Muscle layer of colon (tissue), 2 donors: ENCODE measurements around the gene SMG5.

ENCODE experiments used
- H3K27ac ChIP-seq: one replicate; pipeline ENCODE4 v1.7.0; 2013; ENCODE audit warnings: low read depth, mild to moderate bottlenecking, low read length, moderate library complexity
- H3K27me3 ChIP-seq, 2 donors: one replicate each; pipeline ENCODE4 v1.7.0; 2013; ENCODE audit warnings: low read length in 2 of 2, mild to moderate bottlenecking in 2 of 2; ENCODE audit not compliant: insufficient read depth in 2 of 2, control insufficient read depth in 1 of 2
- H3K36me3 ChIP-seq: one replicate; pipeline ENCODE4 v1.7.0; 2013; ENCODE audit warnings: mild to moderate bottlenecking, low read length; ENCODE audit not compliant: insufficient read depth
- H3K4me1 ChIP-seq: one replicate; pipeline ENCODE4 v1.7.0; 2013; ENCODE audit warnings: mild to moderate bottlenecking, low read length; ENCODE audit not compliant: insufficient read depth
- H3K4me3 ChIP-seq, 2 donors: one replicate each; pipeline ENCODE4 v1.7.0; 2013; ENCODE audit warnings: low read length in 2 of 2, low read depth in 1 of 2, mild to moderate bottlenecking in 1 of 2, moderate library complexity in 1 of 2
- H3K9ac ChIP-seq: one replicate; pipeline ENCODE4 v1.7.0; 2013; ENCODE audit warnings: low read length
- H3K9me3 ChIP-seq: one replicate; pipeline ENCODE4 v1.7.0; 2013; ENCODE audit warnings: mild to moderate bottlenecking, low read length
- donor health status: abdominal sarcoma.
- donor health status: Adenocarcinoma of cecum.

The SMG5 gene

DNA sequence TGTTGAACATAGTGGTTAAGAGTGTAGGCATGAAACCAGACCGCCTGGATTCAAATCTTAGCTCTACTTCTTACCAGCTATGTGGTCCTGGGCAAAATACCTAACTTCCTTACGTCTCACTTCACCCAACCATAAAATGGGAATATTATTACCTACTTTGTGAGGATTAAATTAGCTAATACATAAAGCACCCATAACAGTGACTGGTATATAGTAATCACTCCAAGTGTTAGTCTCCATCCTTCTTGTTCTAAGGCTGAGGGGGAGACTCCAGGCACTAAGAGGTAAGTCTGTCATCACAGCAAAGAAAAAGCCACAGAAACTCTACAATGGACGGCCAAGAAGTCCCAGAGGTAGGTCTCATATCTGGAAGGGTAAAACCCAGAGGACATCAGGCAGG is 2.8 kb downstream of the SMG5 start:
- H3K27ac ChIP-seq, result no peak overlapping the region
- H3K4me3 ChIP-seq, result no peak overlapping the region
- H3K9me3 ChIP-seq, result no peaks in the 10 kb centered on the region
- peaks cover 38% of the 10 kb centered on the region for H3K36me3 ChIP-seq
- H3K4me1 ChIP-seq, result peaks cover 22% of the 10 kb centered on the region
- H3K27me3 ChIP-seq, result no peaks in the 10 kb centered on the region
- H3K9ac ChIP-seq, result no peak overlapping the region

DNA sequence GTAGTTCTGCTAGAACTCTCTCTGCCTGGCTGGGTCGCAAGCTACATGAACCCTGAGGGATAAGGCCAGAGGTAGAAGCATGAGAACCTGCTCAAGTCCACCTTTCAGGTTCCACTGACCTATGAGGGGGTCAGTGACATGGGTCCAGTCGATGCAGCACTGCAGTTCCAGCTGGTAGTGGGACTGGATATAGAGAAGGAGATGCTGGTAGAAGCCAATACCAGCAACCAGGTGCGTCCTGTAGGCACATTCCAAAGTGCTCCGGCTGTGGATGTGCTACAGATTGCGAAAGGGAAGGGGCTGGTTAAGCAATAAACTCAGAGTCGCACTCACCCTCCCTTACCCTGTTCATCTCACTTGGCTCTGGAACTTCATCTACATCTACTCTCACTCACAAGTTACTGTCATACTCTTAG is 5.7 kb downstream of the SMG5 start:
- Histone ChIP-seq H3K4me1 (peaks cover 12% of the 10 kb centered on the region), H3K36me3 (peaks cover 67% of the 10 kb centered on the region), H3K27me3 (no peaks in the 10 kb centered on the region), H3K4me3 (no peak overlapping the region), H3K9me3 (no peaks in the 10 kb centered on the region), H3K9ac (no peak overlapping the region), H3K27ac (no peak overlapping the region)

DNA sequence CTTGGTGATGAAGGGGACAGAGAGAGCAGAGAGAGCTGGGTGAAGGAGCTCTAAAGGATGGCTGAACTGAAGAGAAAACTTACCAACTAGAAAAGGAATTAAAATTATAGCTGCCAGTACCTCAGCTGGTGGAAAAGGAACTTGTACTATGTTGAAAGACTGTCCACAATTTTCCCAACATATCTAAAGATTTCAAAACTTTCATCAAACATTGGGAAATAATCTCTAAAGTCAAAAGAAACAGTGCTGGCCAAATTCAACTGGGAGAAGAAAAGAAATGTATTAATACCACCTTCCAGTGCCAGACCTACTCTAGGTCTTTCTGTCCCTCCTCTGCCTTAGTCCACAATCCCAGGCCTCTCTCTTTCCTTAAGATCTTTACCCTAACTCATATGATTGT is 6.1 kb downstream of the SMG5 start:
- H3K27ac ChIP-seq, result no peak overlapping the region
- H3K4me1 ChIP-seq, result peaks cover 8% of the 10 kb centered on the region
- no peaks in the 10 kb centered on the region for H3K27me3 ChIP-seq
- H3K36me3 ChIP-seq, result peaks cover 70% of the 10 kb centered on the region
- H3K4me3 ChIP-seq, result no peak overlapping the region
- no peak overlapping the region for H3K9ac ChIP-seq
- no peaks in the 10 kb centered on the region for H3K9me3 ChIP-seq

DNA sequence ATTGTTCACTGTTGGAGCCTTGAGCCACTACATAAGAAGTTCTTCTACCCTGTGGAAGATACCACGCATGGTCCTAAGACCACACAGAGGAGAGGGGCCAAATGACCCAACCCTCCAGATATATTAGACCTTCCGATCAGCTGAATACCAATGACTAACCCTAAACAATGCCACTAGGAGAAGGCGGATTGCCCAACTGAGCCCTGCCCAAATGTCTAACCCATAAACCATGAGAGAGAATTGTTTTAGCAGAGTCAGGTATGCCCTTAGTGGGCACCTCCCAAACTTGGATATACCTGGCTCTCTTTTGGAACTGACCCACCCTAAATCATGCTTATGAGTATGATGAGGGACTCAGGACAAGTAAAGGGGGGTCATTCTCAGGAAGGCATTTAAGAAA is 12.3 kb downstream of the SMG5 start:
- H3K4me3 ChIP-seq, result no peak overlapping the region
- H3K4me1 ChIP-seq, result no peaks in the 10 kb centered on the region
- no peaks in the 10 kb centered on the region for H3K9me3 ChIP-seq
- H3K27ac ChIP-seq, result no peak overlapping the region
- H3K36me3 ChIP-seq, result peaks cover 79% of the 10 kb centered on the region
- H3K9ac ChIP-seq, result no peak overlapping the region
- H3K27me3 ChIP-seq, result no peaks in the 10 kb centered on the region

DNA sequence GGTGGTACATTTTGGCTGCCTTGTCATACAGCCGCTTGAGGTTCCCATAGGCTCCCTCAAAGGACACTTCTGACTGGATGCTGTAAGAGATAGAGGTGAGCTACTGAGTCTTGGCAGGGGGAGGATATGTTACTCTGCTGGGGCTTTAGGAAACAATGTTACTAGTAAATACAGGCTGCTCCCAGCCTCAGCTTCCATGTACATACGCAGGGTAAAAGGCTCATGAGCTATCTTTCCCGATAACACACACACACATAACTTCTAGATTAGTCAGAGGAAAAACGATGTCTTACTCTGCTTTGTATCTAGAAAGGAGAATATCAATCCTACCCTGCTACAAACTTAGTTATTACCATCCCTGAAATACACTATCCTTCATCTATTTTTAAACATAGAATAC is 14.3 kb downstream of the SMG5 start:
- Histone ChIP-seq H3K36me3 (peaks cover 75% of the 10 kb centered on the region), H3K4me3 (no peak overlapping the region), H3K27ac (no peak overlapping the region), H3K9me3 (no peaks in the 10 kb centered on the region), H3K27me3 (no peaks in the 10 kb centered on the region), H3K9ac (no peak overlapping the region), H3K4me1 (no peaks in the 10 kb centered on the region)

DNA sequence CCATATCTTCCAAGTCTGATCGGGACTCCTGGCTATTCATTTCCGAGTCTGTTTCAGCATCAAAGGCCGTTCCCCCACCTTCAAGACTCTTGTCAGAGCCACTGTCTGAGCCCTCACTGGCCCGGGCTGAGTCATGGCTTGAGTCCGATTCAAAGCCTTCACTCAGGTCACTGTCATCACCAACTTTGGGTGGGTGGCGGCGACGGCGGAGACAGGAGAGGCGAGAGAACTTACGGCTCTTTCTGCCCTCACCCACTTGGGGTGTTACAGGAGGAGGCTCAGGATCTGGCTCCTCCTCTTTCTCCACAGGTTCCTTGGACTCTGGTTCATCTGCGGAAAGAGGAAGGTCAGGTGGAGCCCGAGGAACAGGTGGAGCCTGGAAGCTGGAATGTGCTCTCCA is 16.6 kb downstream of the SMG5 start:
- Histone ChIP-seq H3K9me3 (no peaks in the 10 kb centered on the region), H3K36me3 (peaks cover 71% of the 10 kb centered on the region), H3K27me3 (no peaks in the 10 kb centered on the region)

DNA sequence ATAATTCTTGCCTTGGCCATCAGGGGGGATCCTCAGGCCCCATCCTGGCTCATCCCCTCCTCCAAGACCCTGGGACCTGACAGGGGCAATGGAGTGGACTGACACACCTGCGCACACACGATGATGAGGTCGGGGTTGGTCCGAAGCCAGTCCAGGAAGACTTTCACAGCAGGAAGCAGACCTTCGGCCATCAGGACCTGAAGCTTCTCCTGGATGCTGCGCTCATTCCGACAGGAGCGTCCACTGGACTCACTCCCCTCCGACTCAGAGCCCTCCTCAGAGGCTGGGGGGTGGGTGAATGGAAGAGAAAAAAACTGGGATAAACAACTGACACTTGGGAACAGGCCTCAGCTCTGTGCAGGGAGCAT is 19.4 kb downstream of the SMG5 start:
- Histone ChIP-seq H3K36me3 (peaks cover 84% of the 10 kb centered on the region), H3K9me3 (no peaks in the 10 kb centered on the region), H3K9ac (no peak overlapping the region), H3K27ac (no peak overlapping the region), H3K4me1 (no peaks in the 10 kb centered on the region), H3K4me3 (no peak overlapping the region), H3K27me3 (no peaks in the 10 kb centered on the region)

More for the DNA sequence above, 16.6 kb downstream of the SMG5 start:
- H3K4me3 ChIP-seq, result no peak overlapping the region
- no peak overlapping the region for H3K9ac ChIP-seq
- no peak overlapping the region for H3K27ac ChIP-seq
- H3K4me1 ChIP-seq, result no peaks in the 10 kb centered on the region

DNA sequence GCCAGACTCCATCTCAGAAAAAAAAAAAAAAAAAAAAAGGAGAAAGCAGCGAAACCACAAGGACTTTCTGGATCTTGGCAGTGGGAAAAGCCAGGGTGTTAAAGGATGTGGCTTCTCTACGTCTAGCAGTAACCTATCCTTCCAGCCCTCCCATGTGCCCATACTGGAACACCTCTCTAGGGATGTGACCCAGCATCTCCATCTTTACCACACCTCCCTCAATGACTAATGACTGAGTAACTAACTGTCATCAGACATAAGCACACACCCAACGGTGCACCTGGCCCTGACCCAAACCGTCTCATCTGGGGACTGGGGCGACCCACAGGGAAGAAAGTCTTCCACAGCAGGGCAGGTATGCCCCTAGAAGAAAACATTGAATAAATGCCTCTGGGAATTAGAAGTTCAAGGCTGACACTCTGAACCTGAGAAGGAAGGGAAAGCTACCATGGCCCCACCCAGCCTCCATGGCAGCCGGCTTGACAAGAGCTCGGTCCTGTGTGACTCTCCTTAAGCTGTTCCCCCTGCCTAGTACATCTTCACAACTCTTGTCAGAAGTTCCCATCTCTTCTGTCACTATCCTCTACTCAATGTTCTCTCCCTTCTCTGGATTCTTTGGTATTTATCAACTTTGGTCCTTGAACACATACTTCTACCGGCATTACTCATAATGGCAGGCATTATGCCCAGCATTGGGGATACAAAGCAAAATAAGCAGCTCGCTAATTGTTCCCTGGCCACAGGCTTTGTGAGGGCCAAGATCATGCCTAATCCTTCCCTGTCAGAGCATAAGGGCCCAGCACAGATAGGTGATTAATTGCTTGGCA is 20.0 kb downstream of the SMG5 start:
- Histone ChIP-seq H3K4me1 (no peaks in the 10 kb centered on the region), H3K4me3 (no peak overlapping the region), H3K36me3 (peaks cover 84% of the 10 kb centered on the region), H3K9me3 (no peaks in the 10 kb centered on the region), H3K27me3 (no peaks in the 10 kb centered on the region), H3K27ac (no peak overlapping the region), H3K9ac (no peak overlapping the region)

DNA sequence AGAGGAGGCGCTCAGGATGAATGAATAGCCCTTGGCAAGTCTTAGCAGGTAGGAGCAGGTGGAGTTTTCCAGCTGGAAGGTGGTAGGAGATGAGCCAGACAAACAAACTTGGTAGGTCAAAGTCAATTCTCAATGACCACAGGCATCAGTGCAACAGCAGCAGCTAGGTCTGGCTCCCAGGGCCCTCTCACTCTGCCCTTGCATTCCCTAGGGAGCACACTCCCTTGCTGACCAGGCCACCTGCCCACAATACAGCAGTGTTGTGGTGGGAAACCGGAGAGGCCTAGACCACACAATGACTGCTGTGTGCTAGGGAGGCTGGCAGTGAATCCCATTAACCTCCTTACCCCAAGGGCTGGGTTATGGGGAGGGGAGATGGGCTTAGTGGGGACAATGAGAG is 21.7 kb downstream of the SMG5 start:
- no peak overlapping the region for H3K27ac ChIP-seq
- H3K9me3 ChIP-seq, result no peaks in the 10 kb centered on the region
- H3K4me1 ChIP-seq, result no peaks in the 10 kb centered on the region
- H3K9ac ChIP-seq, result no peak overlapping the region
- no peak overlapping the region for H3K4me3 ChIP-seq
- H3K27me3 ChIP-seq, result no peaks in the 10 kb centered on the region
- H3K36me3 ChIP-seq, result peaks cover 81% of the 10 kb centered on the region

DNA sequence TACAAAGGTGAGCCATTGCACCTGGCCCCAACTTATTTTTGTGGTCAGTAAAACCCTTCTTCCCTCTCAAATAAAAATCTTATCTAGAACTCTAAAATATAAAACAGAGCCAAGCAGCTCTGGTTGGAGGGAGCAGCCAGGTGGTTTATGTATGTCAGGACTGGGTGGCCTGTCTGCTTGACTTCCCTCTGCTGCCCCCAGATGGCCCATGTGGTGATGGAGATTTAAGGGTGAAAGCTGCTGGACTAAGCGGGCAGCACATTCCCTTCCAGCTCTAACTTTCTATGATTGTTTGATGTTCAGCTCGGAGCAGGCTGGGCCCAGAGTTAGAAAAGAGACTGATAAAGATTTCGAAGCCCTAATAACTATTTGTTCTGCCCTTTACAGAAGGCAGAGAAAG is 22.8 kb downstream of the SMG5 start:
- Histone ChIP-seq H3K27me3 (no peaks in the 10 kb centered on the region), H3K4me1 (no peaks in the 10 kb centered on the region), H3K27ac (no peak overlapping the region), H3K9ac (no peak overlapping the region), H3K9me3 (no peaks in the 10 kb centered on the region), H3K4me3 (no peak overlapping the region), H3K36me3 (peaks cover 74% of the 10 kb centered on the region)

DNA sequence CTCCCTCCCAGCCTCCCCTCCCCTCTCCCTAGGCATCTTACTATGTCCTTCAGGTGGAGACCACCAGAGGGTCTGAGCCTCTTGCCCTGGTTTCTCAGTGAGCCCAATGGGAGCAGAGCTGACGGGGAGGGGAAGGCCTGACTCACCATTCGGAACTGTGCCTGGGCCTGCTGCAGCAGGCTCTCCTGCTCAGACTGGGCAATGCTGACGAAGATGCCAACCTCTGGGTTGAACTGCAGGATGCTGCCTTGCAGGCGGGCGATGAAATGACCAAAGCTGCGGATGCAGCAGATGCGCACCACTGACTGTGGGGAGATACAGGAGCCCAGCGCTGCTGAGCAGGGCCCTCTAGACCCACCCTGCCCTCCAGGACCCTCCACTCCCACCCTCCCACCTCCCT is 23.8 kb downstream of the SMG5 start:
- Histone ChIP-seq H3K4me1 (no peaks in the 10 kb centered on the region), H3K27me3 (no peaks in the 10 kb centered on the region), H3K27ac (no peak overlapping the region), H3K4me3 (no peak overlapping the region), H3K9me3 (no peaks in the 10 kb centered on the region), H3K36me3 (peaks cover 70% of the 10 kb centered on the region), H3K9ac (no peak overlapping the region)

DNA sequence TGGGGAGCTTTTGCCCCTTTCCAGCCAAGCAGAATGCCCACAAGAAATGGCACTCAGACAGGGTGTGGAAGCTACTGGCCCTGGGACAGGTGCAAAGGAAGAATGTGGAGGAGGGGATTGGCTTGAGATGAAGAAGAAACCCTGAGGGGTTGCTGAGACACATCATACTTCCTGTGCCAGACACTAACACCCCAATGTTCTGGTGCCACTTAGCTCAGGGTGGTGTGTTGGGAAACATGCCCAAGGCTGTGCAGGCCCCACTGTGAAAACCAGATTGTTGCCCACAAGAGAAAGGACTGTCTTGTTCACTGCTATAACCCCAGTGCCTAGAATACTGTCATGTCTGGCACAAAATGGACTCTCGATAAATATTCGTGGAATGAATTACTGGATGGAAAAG is 24.9 kb downstream of the SMG5 start:
- H3K4me1 ChIP-seq, result no peaks in the 10 kb centered on the region
- no peaks in the 10 kb centered on the region for H3K9me3 ChIP-seq
- no peaks in the 10 kb centered on the region for H3K27me3 ChIP-seq
- H3K36me3 ChIP-seq, result peaks cover 71% of the 10 kb centered on the region
- H3K27ac ChIP-seq, result no peak overlapping the region
- H3K9ac ChIP-seq, result no peak overlapping the region
- H3K4me3 ChIP-seq, result no peak overlapping the region
